HG03103 (cell line): Measurements from ENCODE around the gene DNLZ.

Source experiments
- ATAC-seq: cut with Tn5 transposase; IDR thresholded peaks from one replicate; pipeline ENCODE4 v1.9.1; 2021; ENCODE audit warnings: low read depth; ENCODE audit not compliant: unreplicated experiment

DNLZ gene

GRCh38 chr9:136397643-136398042, 34.1 kb upstream of the DNLZ start:
- ATAC-seq: no peak

- ATAC-seq: no peak
These were observed 32.6 kb upstream of the DNLZ start for GRCh38 chr9:136396219-136396515.

GRCh38 chr9:136395345-136396218, 32.0 kb upstream of the DNLZ start:
- no peak for ATAC-seq

GRCh38 chr9:136395020-136395340, 31.4 kb upstream of the DNLZ start:
- no peak for ATAC-seq

- no peak for ATAC-seq
These were observed 30.9 kb upstream of the DNLZ start for GRCh38 chr9:136394312-136395019.

- no peak for ATAC-seq
These were observed 30.0 kb upstream of the DNLZ start for GRCh38 chr9:136393531-136393930.

GRCh38 chr9:136392538-136393449, 29.2 kb upstream of the DNLZ start:
- ATAC-seq: no peak

GRCh38 chr9:136391737-136392537, 28.4 kb upstream of the DNLZ start:
- no peak for ATAC-seq

GRCh38 chr9:136389396-136389795, 25.9 kb upstream of the DNLZ start:
- no peak for ATAC-seq

GRCh38 chr9:136387217-136387616, 23.7 kb upstream of the DNLZ start:
- no peak for ATAC-seq

- no peak for ATAC-seq
These were observed 22.5 kb upstream of the DNLZ start for GRCh38 chr9:136386018-136386417.

GRCh38 chr9:136385015-136385414, 21.5 kb upstream of the DNLZ start:
- no peak for ATAC-seq

- no peak for ATAC-seq
These were observed 19.9 kb upstream of the DNLZ start for GRCh38 chr9:136383436-136383835.

- no peak for ATAC-seq
These were observed 18.5 kb upstream of the DNLZ start for GRCh38 chr9:136381966-136382513.

GRCh38 chr9:136381311-136381710, 17.8 kb upstream of the DNLZ start:
- no peak for ATAC-seq

- ATAC-seq: no peak
These were observed 16.8 kb upstream of the DNLZ start for GRCh38 chr9:136380381-136380780.

- ATAC-seq: no peak
These were observed 16.3 kb upstream of the DNLZ start for GRCh38 chr9:136379891-136380290.

- ATAC-seq: no peak
These were observed 15.9 kb upstream of the DNLZ start for GRCh38 chr9:136379401-136379800.

- ATAC-seq: no peak
These were observed 15.4 kb upstream of the DNLZ start for GRCh38 chr9:136379003-136379287.
